Testis (tissue), 3 donors: ENCODE measurements around the gene USP48. TPM values are rescaled to one million over a fixed set of nuclear protein-coding genes. Genes with fewer than 3 reads are reported as not detected.
A peak's percentile ranks its signal among the peaks of the same experiment; 100 is the strongest.

Experiments used
- DNase-seq: peaks from one replicate; pipeline ENCODE4 v3.0.0-alpha.2; 2019
- H3K27ac ChIP-seq, 2 donors: fragments of 200-600 bp; sonication (generic); one replicate each; pipeline ENCODE4 v1.5.1; 2019
- H3K27me3 ChIP-seq: fragments of 200-600 bp; sonication (generic); one replicate; pipeline ENCODE4 v1.5.1; 2019
- H3K36me3 ChIP-seq: fragments of 200-600 bp; sonication (generic); one replicate; pipeline ENCODE4 v1.5.1; 2017; ENCODE audit warnings: low read depth; ENCODE audit errors: missing control alignments
- H3K4me1 ChIP-seq: fragments of 200-600 bp; sonication (generic); one replicate; pipeline ENCODE4 v1.5.1; 2019
- H3K4me3 ChIP-seq, 2 donors: fragments of 200-600 bp; sonication (generic); one replicate each; pipeline ENCODE4 v1.5.1; 2017 to 2019
- H3K9me3 ChIP-seq: fragments of 200-600 bp; sonication (generic); one replicate; pipeline ENCODE4 v1.5.1; 2017
- POLR2A ChIP-seq: fragments of 450-650 bp; IDR thresholded peaks from one replicate; pipeline ENCODE4 v1.6.1; 2017; ENCODE audit warnings: antibody characterized with exemption, mild to moderate bottlenecking, moderate library complexity
- WGBS, 2 donors: methylation state at CpG; one replicate each; pipeline ENCODE4 v1.1.5; 2018; 5-methylcytosine and 5-hydroxymethylcytosine counted together
- intact Hi-C: fragments of 100-400 bp; cut with DNase I; formaldehyde crosslinking; loops from one replicate; pipeline ENCODE4 v1.15.1; 2023; ENCODE audit warnings: low total_unique reads
- polyA plus RNA-seq: library from polyadenylated mRNA; stranded (reverse); fragments of 350-450 nt; fragmentation: Illumina TruSeq; extraction: RNeasy Lipid Tissue Mini Kit (QIAGEN cat#74804); gene quantifications from one replicate; pipeline ENCODE4 v1.2.3, GENCODE V29; 2014; ENCODE audit warnings: low read depth, low replicate concordance; ENCODE audit not compliant: insufficient read depth
- total RNA-seq, 2 donors: library from RNA; depleted of rRNA; stranded (reverse); fragments of >200 nt; gene quantifications; one replicate each; pipeline ENCODE4 v1.2.3, GENCODE V29; 2016
- TF ChIP-seq, protein P1 (sequence below), 3 experiments: fragments of 450-650 bp in 2 of 3; fragments of 200-600 bp in 1 of 3; sonication (generic) in 1 of 3; IDR thresholded peaks; one replicate each; pipeline ENCODE4 v1.5.1; 2016 to 2019; ENCODE audit warnings: antibody characterized with exemption in 3 of 3, mild to moderate bottlenecking in 2 of 3, moderate library complexity in 1 of 3

The USP48 gene
- total and polyA plus RNA-seq, 3 donors from 2014 or later, result 33.3 to 66.2 (median 63.0) TPM

DNA sequence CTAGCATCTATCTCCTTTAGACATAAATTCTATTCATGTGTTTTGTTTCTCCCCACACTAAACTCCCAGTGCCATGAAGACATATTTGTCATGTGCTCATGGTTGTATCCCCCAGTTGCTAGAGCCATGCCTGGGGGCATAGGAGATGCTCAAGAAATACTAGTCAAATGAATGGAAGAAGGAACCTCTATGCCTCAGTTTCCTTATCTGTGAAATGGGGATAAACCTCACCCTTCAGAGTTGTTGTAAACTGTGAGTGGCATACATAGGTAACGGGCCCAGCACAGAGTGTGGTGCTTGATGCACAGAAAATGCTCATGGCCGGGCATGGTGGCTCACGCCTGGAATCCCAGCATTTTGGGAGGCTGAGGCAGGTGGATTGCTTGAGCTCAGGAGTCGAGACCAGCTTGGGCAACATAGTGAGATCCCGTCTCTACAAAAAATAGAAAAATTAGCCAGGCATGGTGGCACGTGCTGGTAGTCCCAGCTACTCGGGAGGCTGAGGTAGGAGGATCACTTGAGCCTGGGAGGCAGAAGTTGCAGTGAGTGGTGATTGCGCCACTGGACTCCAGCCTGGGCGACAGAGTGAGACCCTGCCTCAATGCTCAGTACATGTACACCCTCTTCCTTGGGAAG lies 37.8 kb upstream of the USP48 start:
- Histone ChIP-seq H3K27me3 (no peaks in the 10 kb centered on the region), H3K4me1 (no peaks in the 10 kb centered on the region), H3K9me3 (no peaks in the 10 kb centered on the region), H3K36me3 (no peaks in the 10 kb centered on the region), H3K27ac (no peak overlapping the region), H3K4me3 (no peak overlapping the region)
- TF ChIP-seq POLR2A, result no peak
- TF ChIP-seq, protein P1, sequence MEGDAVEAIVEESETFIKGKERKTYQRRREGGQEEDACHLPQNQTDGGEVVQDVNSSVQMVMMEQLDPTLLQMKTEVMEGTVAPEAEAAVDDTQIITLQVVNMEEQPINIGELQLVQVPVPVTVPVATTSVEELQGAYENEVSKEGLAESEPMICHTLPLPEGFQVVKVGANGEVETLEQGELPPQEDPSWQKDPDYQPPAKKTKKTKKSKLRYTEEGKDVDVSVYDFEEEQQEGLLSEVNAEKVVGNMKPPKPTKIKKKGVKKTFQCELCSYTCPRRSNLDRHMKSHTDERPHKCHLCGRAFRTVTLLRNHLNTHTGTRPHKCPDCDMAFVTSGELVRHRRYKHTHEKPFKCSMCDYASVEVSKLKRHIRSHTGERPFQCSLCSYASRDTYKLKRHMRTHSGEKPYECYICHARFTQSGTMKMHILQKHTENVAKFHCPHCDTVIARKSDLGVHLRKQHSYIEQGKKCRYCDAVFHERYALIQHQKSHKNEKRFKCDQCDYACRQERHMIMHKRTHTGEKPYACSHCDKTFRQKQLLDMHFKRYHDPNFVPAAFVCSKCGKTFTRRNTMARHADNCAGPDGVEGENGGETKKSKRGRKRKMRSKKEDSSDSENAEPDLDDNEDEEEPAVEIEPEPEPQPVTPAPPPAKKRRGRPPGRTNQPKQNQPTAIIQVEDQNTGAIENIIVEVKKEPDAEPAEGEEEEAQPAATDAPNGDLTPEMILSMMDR (IDR thresholded peaks at IDR 0.05), result no peak
- no peak for DNase-seq
- 93 to 96% methylated on average over 9 of the region's 9 CpGs for whole genome bisulfite sequencing, 2 donors
- intact Hi-C loops, result no loop called here

DNA sequence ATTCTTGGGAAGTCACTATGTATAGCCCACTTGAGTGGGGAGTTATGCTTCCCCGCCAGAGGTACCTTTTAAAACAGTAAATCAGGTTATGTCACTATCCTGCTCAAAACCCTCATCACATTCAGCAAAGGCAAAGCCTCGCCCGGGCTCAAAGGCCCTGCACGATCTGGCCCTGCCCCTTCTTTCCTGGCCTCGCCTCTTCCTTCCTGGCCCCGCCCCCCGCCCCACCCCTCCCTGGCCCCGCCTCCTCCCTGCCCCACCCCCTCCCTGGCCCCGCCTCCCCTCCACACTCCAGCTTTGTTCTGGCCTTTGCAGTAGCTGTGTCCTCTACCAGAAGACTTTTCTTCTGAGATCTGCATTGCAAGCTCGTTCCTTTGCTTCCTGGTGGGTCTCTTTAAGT lies 35.7 kb upstream of the USP48 start:
- no peaks in the 10 kb centered on the region for H3K27me3 ChIP-seq
- no peaks in the 10 kb centered on the region for H3K36me3 ChIP-seq
- H3K9me3 ChIP-seq, result no peaks in the 10 kb centered on the region
- 33 to 42% methylated on average over 8 to 10 of the region's 10 CpGs for WGBS, 2 donors
- DNase-seq, result peak; percentile 37
- intact Hi-C loops, result no loop called here
- no peak overlapping the region for H3K4me3 ChIP-seq
- H3K4me1 ChIP-seq, result no peaks in the 10 kb centered on the region
- H3K27ac ChIP-seq, result no peak overlapping the region
- TF ChIP-seq, protein P1 (IDR thresholded peaks at IDR 0.05), result no peak
- TF ChIP-seq POLR2A, result no peak

DNA sequence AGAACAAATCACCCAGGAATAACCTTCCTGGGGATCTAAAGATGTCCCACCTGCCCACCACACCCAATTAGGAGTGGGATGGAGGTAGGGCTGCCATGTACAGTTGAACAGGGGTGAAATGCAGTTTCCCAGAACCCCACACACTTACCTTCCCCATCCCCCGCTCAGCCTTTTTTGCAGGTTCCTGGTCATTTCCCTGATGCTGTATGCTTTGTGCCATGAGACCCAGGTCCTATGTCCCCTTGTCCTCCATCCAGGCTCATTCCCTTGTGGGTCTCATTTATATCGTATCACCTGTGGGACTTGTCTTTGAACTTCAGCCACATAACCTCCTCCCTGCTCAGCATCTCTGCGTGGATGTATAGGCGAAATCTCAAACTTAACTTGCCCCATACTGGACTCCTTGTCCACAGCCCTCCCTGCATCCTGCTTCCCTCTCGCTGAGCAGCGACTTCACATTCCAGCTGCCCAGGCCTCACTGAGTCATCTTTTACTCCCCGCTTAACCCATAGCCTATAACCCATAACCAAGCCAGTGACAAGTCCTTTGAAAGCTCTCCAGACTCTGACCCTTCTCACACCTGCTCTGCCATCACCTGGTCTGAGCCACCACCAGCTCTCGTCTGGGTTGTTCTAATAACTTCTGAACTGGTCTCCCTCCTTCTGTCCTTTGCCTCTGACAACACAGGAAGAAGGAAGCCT lies 33.8 kb upstream of the USP48 start:
- 87 to 91% methylated on average over 8 of the region's 8 CpGs for WGBS, 2 donors
- Histone ChIP-seq H3K9me3 (no peaks in the 10 kb centered on the region), H3K27me3 (no peaks in the 10 kb centered on the region), H3K27ac (no peak overlapping the region), H3K4me1 (no peaks in the 10 kb centered on the region), H3K4me3 (no peak overlapping the region), H3K36me3 (no peaks in the 10 kb centered on the region)
- DNase-seq, result no peak
- intact Hi-C loops, result no loop called here
- TF ChIP-seq, protein P1 (IDR thresholded peaks at IDR 0.05), result no peak
- TF ChIP-seq POLR2A, result no peak

DNA sequence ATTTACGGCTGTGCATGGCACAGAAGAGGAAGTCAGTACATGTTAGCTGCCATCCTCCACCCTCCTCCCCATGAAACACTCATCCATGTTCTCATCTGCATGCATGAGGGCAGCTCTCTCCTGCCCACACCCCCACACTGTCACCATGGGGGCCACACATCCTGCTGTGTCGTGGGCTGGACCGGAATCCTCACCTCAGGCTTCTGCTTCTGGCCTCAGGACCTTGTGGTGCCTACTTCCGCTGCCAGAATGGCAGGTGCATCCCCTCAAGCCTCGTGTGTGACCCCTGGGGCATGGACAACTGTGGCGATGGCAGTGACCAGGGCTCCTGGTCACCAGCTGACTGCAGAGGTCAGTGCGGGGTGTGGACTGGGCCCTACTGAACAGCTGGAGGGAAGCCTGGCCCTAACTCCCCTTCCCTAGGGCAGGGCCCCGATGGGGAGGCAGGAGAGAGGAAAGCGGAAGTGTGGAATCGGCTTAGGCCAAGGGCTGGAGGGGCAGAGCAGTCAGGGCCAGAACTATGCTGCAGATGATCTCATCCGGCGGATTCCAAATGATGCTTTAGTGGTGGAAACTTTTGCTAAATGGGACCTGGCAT lies 32.9 kb upstream of the USP48 start:
- intact Hi-C loops, result no loop called here
- Histone ChIP-seq H3K4me3 (no peak overlapping the region), H3K36me3 (no peaks in the 10 kb centered on the region), H3K27me3 (no peaks in the 10 kb centered on the region), H3K9me3 (no peaks in the 10 kb centered on the region), H3K27ac (no peak overlapping the region), H3K4me1 (no peaks in the 10 kb centered on the region)
- no peak for TF ChIP-seq POLR2A
- TF ChIP-seq, protein P1 (IDR thresholded peaks at IDR 0.05), result no peak
- no peak for DNase-seq
- WGBS, 2 donors, result 86 to 87% methylated on average over 8 to 12 of the region's 12 CpGs
